Uterus (tissue), 2 donors: ENCODE results near the gene HCN4.
A peak's percentile ranks its signal among the peaks of the same experiment; 100 is the strongest.

Experiments used
- POLR2A ChIP-seq, 2 donors: fragments of 450-650 bp; IDR thresholded peaks; one replicate each; pipeline ENCODE4 v1.6.1; 2016; ENCODE audit warnings: antibody characterized with exemption in 2 of 2, mild to moderate bottlenecking in 1 of 2, moderate library complexity in 1 of 2
- TF ChIP-seq, protein P1 (sequence below), 4 experiments: fragments of 200-600 bp in 2 of 4; fragments of 450-650 bp in 2 of 4; sonication (generic) in 2 of 4; IDR thresholded peaks; one replicate each; pipeline ENCODE4 v1.5.1; 2016 to 2019; ENCODE audit warnings: antibody characterized with exemption in 4 of 4, mild to moderate bottlenecking in 2 of 4, moderate library complexity in 1 of 4

DNA sequence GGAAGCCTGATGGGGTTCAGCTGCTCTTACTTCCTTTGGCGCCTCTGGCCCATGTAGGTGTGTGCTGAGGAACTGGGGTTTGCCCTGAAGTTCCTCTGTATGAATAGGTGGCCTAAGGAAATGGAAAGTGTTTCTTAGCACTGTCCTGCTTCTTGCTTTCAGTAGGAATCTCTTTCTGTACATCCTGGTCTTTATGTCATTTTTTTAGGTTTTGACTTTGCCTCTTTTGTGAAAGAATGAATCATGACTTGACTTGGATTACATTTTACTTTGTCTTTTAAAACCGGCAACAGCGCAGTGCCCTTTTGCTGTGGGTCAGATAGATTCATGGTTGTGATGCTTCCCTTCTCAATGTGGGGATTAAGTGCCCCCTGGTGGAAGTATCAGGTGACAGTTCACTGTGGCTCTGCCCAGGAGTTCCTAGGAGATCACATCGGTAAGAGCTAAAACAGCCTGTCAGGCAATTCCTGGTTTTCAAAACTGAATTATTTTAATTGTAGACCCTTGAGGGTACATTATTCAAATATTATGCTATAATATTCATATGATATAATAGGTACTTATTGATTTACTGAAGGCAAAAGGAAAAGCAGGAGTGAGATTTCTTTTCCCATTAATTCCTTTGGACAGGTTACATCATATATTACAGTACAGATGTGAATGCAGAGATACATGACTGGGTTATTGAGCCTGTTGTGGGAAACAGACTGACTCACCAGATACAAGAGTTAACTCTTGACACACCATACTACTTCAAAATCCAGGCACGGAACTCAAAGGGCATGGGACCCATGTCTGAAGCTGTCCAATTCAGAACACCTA, 95.4 kb downstream of the HCN4 start:
- no peak for TF ChIP-seq POLR2A (IDR thresholded peaks at IDR 0.05)
- TF ChIP-seq, protein P1, sequence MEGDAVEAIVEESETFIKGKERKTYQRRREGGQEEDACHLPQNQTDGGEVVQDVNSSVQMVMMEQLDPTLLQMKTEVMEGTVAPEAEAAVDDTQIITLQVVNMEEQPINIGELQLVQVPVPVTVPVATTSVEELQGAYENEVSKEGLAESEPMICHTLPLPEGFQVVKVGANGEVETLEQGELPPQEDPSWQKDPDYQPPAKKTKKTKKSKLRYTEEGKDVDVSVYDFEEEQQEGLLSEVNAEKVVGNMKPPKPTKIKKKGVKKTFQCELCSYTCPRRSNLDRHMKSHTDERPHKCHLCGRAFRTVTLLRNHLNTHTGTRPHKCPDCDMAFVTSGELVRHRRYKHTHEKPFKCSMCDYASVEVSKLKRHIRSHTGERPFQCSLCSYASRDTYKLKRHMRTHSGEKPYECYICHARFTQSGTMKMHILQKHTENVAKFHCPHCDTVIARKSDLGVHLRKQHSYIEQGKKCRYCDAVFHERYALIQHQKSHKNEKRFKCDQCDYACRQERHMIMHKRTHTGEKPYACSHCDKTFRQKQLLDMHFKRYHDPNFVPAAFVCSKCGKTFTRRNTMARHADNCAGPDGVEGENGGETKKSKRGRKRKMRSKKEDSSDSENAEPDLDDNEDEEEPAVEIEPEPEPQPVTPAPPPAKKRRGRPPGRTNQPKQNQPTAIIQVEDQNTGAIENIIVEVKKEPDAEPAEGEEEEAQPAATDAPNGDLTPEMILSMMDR (IDR thresholded peaks at IDR 0.05), result peak; percentile 64 to 75 (median 67)
